ENCODE results near the gene SPATA2L.

The SPATA2L gene

GRCh38 chr16:89653656-89654295 is 47.7 kb downstream of the SPATA2L start:
- no peak for DNase-seq

DNA sequence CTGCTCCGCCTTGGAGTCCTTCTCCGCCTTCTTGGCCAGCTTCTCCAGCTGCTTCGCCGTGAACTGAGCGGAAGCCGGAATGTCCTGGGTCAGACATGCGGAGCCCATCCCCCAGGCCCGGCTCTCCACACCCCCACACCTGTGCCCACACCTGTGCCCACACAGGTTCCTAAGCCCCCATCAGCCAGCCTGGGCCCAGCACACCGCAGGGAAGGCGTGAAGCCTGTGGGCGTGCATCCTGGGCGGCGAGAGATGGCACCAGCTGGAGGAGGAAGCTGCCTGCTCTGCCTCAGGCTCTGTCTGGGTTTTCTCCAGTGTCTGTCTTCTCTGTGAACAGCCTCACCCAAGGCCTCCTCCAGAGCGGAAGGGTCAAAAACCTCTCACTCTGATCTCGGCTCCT is 49.9 kb downstream of the SPATA2L start:
- DNase-seq: no peak

GRCh38 chr16:89646906-89647305 is 54.6 kb downstream of the SPATA2L start:
- DNase-seq: no peak

All from NCI-H2081 (cell line).